Activated naive CD8-positive, alpha-beta T cell treated with anti-CD3 and anti-CD28 coated beads, Interleukin-2, amount 10 ng/mL, durations not matched to agents 7 days and 5 days (primary cell): ENCODE data around the gene PPM1H. TPM values are rescaled to one million over a fixed set of nuclear protein-coding genes. Genes with fewer than 3 reads are reported as not detected.

Experiments used
- ATAC-seq: fragments of 150-1000 bp; cut with Tn5 transposase; one replicate; pipeline ENCODE4 v1.10.0; 2021; ENCODE audit warnings: low read depth, moderate library complexity
- POLR2A ChIA-PET: fragments of 350-600 bp; sonication (Branson Sonifier 250); formaldehyde crosslinking; loops from one replicate; lab custom pipeline; 2021; ENCODE audit warnings: antibody characterized with exemption; lab: Charles Lee
- DNase-seq: peaks from one replicate; pipeline ENCODE4 v3.0.0; 2021
- H3K27ac Mint-ChIP-seq: one replicate; pipeline ENCODE4 v1.8.0; 2022; ENCODE audit warnings: mild to moderate bottlenecking, mixed read lengths
- H3K27me3 Mint-ChIP-seq: one replicate; pipeline ENCODE4 v1.8.0; 2022; ENCODE audit warnings: mild to moderate bottlenecking, moderate library complexity, mixed read lengths
- H3K36me3 Mint-ChIP-seq: one replicate; pipeline ENCODE4 v1.8.0; 2021; ENCODE audit warnings: mild to moderate bottlenecking, mixed read lengths
- H3K4me1 Mint-ChIP-seq: one replicate; pipeline ENCODE4 v1.8.0; 2021; ENCODE audit warnings: mixed read lengths
- H3K4me3 Mint-ChIP-seq: one replicate; pipeline ENCODE4 v1.8.0; 2022; ENCODE audit warnings: mild to moderate bottlenecking, moderate library complexity, mixed read lengths
- H3K9me3 Mint-ChIP-seq: one replicate; pipeline ENCODE4 v1.8.0; 2021; ENCODE audit warnings: mixed read lengths
- total RNA-seq, 2 experiments: library from RNA; stranded (reverse); gene quantifications; one replicate each; pipeline ENCODE4 v1.2.3, GENCODE V29; 2021

The PPM1H gene
- total RNA-seq, 2 experiments from 2014 or later: 0.06 TPM; not detected in 1

DNA sequence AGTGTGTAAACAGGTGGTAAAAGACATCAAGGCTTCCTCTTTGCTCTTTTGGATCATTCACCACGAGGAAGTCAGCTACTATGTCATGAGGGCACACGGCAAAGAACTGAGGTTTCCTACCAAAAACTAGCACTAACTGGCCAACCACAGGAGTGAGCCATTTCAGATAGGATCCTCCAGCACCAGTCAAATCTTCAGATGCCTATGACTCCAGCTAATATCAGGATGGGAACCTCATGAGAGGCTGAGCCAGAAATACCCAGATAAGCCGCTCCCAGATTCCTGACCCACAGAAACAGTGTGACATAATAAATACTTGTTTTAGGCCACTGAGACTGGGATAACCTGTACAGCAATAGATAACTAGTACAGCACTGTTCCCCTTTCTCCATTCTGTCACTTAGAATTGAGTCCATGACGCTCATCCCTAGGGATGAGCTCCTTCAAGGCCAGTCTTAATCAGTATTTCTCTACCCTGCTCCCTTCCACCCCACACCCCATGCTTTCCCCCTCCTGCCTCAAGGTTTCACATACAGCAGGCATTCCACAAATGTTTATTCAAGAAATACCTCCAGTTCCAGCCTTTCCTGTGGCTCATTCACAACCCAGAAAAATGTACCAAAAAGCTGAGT is 68.4 kb downstream of the PPM1H start:
- Mint-ChIP-seq H3K27ac (no peak overlapping the region), H3K4me1 (no peaks in the 10 kb centered on the region), H3K9me3 (no peaks in the 10 kb centered on the region), H3K27me3 (peaks cover 11% of the 10 kb centered on the region), H3K36me3 (no peaks in the 10 kb centered on the region), H3K4me3 (no peak overlapping the region)
- no peak for DNase-seq
- POLR2A ChIA-PET: no interaction called here
- ATAC-seq: no peak

DNA sequence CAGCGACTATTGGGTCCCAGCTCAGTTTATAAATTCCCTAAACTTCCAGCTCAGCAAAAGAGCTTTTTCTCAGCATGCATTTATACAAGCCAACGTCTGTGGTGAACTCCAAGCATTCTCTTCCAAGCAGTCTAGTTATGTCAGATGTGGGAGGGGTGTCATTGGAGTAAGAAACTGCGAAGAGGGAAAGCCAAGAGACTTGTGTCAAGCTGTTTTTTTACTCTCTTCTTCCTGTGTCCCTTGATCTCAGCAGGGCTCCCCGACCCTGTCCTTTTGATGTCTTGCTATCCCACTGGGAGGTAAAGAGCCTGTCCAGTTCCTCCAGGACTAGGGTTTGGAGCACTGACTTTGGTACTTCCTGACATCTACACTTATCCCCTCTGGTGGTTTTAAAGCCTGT is 69.0 kb downstream of the PPM1H start:
- H3K9me3 Mint-ChIP-seq: no peaks in the 10 kb centered on the region

DNA sequence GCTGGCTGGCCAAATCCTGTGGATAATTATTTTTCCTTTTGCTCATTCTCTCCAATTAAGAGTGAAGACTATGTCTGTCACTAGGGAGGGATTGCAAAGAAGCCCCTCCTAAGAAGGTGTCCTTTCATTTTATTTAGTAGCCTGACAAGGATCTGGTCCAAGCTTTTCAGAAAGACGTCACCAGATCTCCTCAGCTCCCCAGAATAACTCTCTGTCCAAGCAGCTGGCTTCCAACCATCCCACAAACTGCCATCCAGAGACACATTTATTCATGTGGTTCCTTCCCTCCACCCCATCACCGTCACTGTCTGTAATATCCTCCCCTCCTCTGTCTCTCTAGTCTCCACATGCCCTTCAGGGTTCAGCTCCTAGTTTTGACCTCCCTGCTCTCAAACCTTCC is 69.9 kb downstream of the PPM1H start:
- POLR2A ChIA-PET: no interaction called here
- no peak overlapping the region for H3K27ac Mint-ChIP-seq
- ATAC-seq: no peak
- DNase-seq: no peak
- peaks cover 9% of the 10 kb centered on the region for H3K27me3 Mint-ChIP-seq
- no peaks in the 10 kb centered on the region for H3K36me3 Mint-ChIP-seq
- no peaks in the 10 kb centered on the region for H3K9me3 Mint-ChIP-seq
- no peaks in the 10 kb centered on the region for H3K4me1 Mint-ChIP-seq
- no peak overlapping the region for H3K4me3 Mint-ChIP-seq

More for the DNA sequence above, 69.0 kb downstream of the PPM1H start:
- Mint-ChIP-seq H3K27me3 (peaks cover 11% of the 10 kb centered on the region), H3K36me3 (no peaks in the 10 kb centered on the region), H3K4me1 (no peaks in the 10 kb centered on the region), H3K27ac (no peak overlapping the region), H3K4me3 (no peak overlapping the region)
- DNase-seq: no peak
- POLR2A ChIA-PET: no interaction called here
- ATAC-seq: no peak

DNA sequence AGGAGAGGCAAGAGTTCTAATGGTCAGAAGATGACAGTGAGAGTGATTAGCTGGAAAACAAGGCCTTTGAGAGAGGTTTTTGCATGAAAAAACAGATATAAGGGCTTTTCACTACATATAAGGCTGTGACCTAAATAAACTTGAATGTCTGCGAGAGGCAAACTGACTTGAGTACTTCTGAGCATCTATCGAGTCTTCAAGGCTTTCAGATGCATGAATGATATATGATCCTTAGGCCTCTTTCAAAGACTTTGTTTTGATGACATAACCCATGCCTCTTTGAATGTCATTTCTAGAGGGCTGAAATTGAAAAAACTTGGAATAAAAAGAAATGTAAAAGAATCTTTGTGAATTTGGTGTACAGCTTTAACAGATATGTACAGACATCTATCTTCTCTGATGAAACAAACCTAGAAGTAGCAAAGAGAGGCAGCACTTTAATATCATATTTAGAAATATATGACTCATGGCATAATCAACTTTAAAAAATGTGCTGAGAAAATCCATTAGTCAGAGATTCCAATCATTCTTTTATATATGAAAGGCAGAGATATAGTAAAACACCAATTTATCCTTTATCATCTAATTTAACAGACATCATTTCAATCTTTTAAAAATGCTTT is 72.6 kb downstream of the PPM1H start:
- Mint-ChIP-seq H3K4me3 (no peak overlapping the region), H3K36me3 (no peaks in the 10 kb centered on the region), H3K27me3 (peaks cover 12% of the 10 kb centered on the region), H3K27ac (no peak overlapping the region), H3K9me3 (no peaks in the 10 kb centered on the region), H3K4me1 (no peaks in the 10 kb centered on the region)
- POLR2A ChIA-PET: no interaction called here
- ATAC-seq (no peak), DNase-seq (no peak)

DNA sequence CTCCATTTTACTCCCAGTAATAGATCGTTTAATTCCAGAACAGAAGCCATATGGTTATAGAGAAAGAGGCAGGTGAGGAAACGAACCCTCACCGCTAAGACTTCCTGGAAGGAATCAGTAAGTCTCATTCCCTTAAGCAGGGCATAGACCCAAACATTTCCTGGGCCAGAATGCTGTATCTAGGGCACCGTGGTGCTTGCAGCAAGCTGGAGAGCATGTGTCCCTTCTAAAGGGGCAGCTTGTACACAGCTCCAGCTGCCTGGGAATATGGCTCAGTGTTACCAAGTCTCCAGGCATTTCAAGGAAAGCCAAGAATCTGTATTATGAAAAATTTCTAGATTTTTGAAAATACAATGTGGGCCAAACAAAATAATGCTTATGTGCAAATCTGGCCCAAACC is 73.4 kb downstream of the PPM1H start:
- Mint-ChIP-seq H3K36me3 (no peaks in the 10 kb centered on the region), H3K9me3 (no peaks in the 10 kb centered on the region), H3K4me3 (no peak overlapping the region), H3K27ac (no peak overlapping the region), H3K4me1 (no peaks in the 10 kb centered on the region), H3K27me3 (peaks cover 12% of the 10 kb centered on the region)
- ATAC-seq (no peak), DNase-seq (no peak)
- POLR2A ChIA-PET: no interaction called here

DNA sequence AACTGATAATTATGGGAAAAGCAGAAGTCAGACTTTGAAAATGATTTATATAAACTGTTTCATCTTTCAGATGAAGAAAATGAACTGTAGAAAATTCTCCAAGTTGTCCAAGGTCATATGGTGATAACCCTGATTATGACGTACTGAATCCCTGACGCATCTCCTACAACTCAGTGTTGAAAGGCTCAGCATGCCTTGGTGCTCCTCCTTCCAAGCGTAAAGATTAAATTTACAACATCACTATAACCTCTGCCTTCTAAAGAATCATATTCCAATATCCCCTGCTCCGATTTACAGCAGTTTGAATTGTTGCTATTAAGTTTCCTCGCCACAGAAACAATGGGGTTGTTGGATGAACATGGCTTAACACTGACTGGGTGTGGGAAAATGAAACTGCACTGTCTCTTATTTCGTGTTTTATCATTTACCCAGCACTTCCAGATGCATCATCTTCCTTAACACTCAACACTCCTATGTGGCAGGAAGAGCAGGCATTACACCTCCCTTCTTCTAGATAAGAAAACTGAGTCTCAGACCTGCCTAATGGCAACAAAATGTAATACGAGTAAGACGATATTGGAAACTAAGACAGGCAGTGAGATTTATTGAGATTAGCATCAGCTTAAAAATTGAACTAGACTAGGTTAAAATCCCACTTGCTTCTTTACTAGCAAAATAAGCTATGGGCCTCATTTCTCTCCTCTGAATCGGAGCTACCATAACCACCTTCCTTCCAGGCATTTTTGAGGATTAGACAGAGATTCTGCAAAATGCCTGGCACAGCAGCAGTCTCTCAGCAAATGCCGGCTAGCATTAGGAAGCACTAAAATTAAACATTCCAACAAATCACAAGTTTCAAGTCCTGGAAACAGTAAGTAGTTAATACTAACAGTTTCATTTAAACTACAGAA is 74.2 kb downstream of the PPM1H start:
- peaks cover 15% of the 10 kb centered on the region for H3K27me3 Mint-ChIP-seq
- POLR2A ChIA-PET: no interaction called here
- no peak overlapping the region for H3K27ac Mint-ChIP-seq
- no peaks in the 10 kb centered on the region for H3K36me3 Mint-ChIP-seq
- H3K9me3 Mint-ChIP-seq: no peaks in the 10 kb centered on the region
- ATAC-seq: no peak
- H3K4me1 Mint-ChIP-seq: no peaks in the 10 kb centered on the region
- DNase-seq: no peak
- no peak overlapping the region for H3K4me3 Mint-ChIP-seq

DNA sequence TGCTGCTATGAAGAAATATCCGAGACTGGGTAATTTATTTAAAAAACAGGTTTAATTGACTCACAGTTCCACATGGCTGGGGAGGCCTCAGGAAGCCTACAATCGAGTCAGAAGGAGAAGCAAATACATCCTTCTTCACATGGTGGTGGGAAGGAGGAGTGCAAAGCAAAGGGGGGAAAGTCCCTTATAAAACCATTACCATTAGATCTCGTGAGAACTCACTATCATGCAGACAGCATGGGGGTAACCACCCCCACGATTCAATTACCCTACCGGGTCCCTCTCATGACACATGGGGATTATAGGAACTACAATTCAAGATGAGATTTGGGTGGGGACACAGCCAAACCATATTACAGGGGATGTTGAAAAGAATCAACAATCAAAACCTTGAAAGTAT is 74.9 kb downstream of the PPM1H start:
- POLR2A ChIA-PET: no interaction called here
- Mint-ChIP-seq H3K4me3 (no peak overlapping the region), H3K9me3 (no peaks in the 10 kb centered on the region), H3K4me1 (no peaks in the 10 kb centered on the region), H3K27ac (no peak overlapping the region), H3K36me3 (no peaks in the 10 kb centered on the region), H3K27me3 (peaks cover 9% of the 10 kb centered on the region)
- DNase-seq (no peak), ATAC-seq (no peak)

DNA sequence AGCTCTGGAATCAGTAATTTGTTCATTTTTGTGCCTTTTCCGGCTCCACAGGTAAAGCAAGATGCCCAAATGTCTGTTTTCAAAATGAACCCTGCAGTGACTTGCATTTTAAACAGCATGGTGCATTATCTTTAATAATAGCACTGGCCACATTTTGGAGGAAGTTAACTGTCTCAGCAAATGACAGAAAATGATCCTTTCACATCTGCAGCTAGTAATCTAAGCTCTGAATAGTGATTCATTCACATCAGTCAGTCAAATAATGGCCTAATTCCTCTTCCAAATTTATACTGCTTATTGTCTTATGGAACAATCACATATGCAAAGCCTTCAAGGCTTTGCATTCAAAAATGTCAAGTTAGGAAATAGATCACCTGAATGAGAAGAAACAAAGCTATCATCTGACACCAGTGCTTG is 75.6 kb downstream of the PPM1H start:
- no peaks in the 10 kb centered on the region for H3K4me1 Mint-ChIP-seq
- no peaks in the 10 kb centered on the region for H3K36me3 Mint-ChIP-seq
- no peak overlapping the region for H3K27ac Mint-ChIP-seq
- DNase-seq (no peak), ATAC-seq (no peak)
- POLR2A ChIA-PET: no interaction called here
- peaks cover 9% of the 10 kb centered on the region for H3K27me3 Mint-ChIP-seq
- no peak overlapping the region for H3K4me3 Mint-ChIP-seq
- no peaks in the 10 kb centered on the region for H3K9me3 Mint-ChIP-seq

DNA sequence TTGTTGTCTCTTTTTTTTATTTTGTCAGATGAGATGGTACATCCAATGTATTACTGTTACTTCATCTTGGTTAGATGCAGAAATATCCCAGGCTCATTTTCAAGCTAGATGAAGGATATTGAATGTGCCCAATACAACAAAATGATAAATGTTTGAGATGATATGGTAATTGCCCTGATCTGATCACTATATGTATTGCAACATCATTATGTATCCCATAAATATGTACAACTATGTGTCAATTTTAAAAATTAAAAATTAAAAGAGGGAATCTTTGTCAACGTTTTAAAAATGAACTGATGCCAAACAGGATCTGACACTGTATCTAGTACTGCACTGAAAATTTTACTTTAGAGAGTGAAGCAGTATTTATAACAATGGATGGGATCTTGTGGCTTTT is 78.5 kb downstream of the PPM1H start:
- peaks cover 12% of the 10 kb centered on the region for H3K27me3 Mint-ChIP-seq
- H3K9me3 Mint-ChIP-seq: no peaks in the 10 kb centered on the region
- POLR2A ChIA-PET: no interaction called here
- ATAC-seq: no peak
- H3K4me1 Mint-ChIP-seq: no peaks in the 10 kb centered on the region
- no peak overlapping the region for H3K4me3 Mint-ChIP-seq
- no peaks in the 10 kb centered on the region for H3K36me3 Mint-ChIP-seq
- no peak for DNase-seq
- no peak overlapping the region for H3K27ac Mint-ChIP-seq

DNA sequence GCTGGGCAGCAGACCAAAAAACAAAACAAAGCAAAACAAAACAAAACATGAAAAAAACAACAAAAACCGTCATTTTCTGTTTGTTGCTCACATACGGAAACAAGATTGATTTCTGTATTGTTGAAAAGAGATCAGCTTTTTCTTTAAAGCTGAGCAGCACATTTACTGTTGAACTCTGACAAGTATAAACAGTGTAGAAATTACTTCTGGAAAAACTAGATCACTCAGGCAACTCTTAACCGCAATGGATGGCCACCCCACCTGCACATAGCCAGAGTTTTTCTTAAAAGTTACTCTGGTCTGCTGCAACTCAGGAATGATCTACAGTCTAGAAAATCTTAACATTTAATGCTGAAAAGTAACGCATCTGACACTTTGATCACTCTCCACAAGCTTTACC is 80.9 kb downstream of the PPM1H start:
- Mint-ChIP-seq H3K27me3 (peaks cover 16% of the 10 kb centered on the region), H3K27ac (no peak overlapping the region), H3K36me3 (no peaks in the 10 kb centered on the region), H3K4me1 (no peaks in the 10 kb centered on the region), H3K9me3 (no peaks in the 10 kb centered on the region), H3K4me3 (no peak overlapping the region)
- ATAC-seq (no peak), DNase-seq (no peak)
- POLR2A ChIA-PET: no interaction called here

DNA sequence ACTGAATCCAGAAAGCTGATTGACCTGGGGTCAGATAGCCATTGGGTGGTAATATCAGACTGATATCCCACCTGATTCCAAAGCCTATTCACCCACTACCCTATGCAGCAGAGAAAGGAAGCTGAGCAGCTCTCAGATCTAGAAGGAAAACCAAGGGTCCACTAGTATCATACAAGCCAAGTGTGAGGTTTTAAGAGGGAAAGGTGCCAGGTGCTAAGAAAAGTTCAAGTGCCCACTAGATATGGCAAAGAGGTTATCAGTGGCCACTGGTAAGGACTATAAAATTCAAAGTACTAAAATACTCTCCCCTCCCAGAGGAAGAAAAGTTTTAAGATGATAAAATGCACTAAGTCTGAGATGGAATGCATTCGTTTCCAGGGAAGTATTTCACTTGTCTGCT is 85.6 kb downstream of the PPM1H start:
- no peaks in the 10 kb centered on the region for H3K4me1 Mint-ChIP-seq
- no peak for DNase-seq
- POLR2A ChIA-PET: no interaction called here
- H3K9me3 Mint-ChIP-seq: no peaks in the 10 kb centered on the region
- H3K27me3 Mint-ChIP-seq: peaks cover 19% of the 10 kb centered on the region
- no peak for ATAC-seq
- no peak overlapping the region for H3K4me3 Mint-ChIP-seq
- no peaks in the 10 kb centered on the region for H3K36me3 Mint-ChIP-seq
- H3K27ac Mint-ChIP-seq: no peak overlapping the region

DNA sequence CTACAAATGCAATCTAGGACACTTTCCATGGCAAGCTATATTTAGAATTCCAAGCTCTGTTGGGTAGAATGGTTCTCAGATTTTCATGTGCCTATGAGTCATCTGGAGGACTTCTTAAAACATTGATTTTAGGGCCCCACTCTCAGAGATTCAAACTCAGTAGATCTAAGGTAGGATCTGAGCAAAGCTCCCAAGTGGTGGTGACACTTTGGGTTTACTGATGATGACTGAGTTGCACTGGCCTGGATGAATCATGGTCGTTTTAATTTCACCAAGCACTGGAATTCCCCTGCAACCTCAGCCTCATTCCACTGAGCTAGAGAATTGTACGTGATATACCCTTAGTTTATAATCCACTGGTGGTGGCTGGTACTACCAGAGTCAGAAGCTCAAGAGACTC is 86.5 kb downstream of the PPM1H start:
- no peak for ATAC-seq
- POLR2A ChIA-PET: no interaction called here

DNA sequence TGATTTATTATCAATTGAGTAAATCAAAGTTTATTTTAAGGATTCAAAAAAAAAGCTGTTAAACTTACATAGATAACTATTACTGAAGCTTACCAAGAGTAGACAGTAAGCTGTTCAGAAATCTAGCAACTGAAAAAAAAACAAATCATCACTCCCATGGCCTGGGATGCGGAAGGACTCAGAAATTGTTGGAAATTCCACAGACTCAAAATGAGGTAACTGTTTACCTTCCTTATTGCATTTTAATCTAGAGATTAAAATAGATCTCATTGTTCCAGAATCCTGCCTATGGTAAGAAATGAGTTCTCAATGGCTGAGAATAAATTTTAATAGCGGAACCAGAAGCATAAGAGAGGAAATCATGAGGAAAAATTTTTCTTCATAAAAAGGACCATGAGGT is 87.2 kb downstream of the PPM1H start:
- no peak for DNase-seq
- POLR2A ChIA-PET: no interaction called here
- peaks cover 18% of the 10 kb centered on the region for H3K27me3 Mint-ChIP-seq
- no peak overlapping the region for H3K4me3 Mint-ChIP-seq
- no peak for ATAC-seq
- H3K36me3 Mint-ChIP-seq: no peaks in the 10 kb centered on the region
- H3K4me1 Mint-ChIP-seq: no peaks in the 10 kb centered on the region
- no peaks in the 10 kb centered on the region for H3K9me3 Mint-ChIP-seq
- no peak overlapping the region for H3K27ac Mint-ChIP-seq

More for the DNA sequence above, 86.5 kb downstream of the PPM1H start:
- Mint-ChIP-seq H3K27ac (no peak overlapping the region), H3K27me3 (peaks cover 19% of the 10 kb centered on the region), H3K4me1 (no peaks in the 10 kb centered on the region), H3K4me3 (no peak overlapping the region), H3K9me3 (no peaks in the 10 kb centered on the region), H3K36me3 (no peaks in the 10 kb centered on the region)
- no peak for DNase-seq

DNA sequence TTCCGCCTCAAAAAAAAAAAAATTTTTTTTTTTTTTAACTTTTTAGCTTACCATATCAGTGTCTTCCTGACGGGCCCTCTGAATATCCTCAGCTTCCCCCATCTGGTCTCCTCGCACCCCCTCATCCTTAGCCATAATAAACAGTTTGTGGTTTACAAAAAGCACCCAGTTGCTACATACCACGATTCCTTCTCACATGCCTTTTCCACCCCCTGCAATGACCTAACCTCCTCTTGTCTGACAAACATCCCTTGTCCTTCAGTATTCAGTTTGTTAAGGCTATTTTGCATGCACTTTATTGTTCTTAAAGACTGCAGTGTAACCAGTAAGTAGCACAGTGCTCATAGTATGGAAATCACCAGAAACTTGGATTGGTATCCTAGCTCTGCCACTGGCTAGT is 88.5 kb downstream of the PPM1H start:
- Mint-ChIP-seq H3K4me1 (no peaks in the 10 kb centered on the region), H3K27me3 (peaks cover 18% of the 10 kb centered on the region), H3K4me3 (no peak overlapping the region), H3K36me3 (no peaks in the 10 kb centered on the region), H3K9me3 (no peaks in the 10 kb centered on the region), H3K27ac (no peak overlapping the region)
- DNase-seq (no peak), ATAC-seq (no peak)
- POLR2A ChIA-PET: no interaction called here
